ENCODE data around the gene COL11A2. TPM values are rescaled to one million over a fixed set of nuclear protein-coding genes. Genes with fewer than 3 reads are reported as not detected.
A peak's percentile ranks its signal among the peaks of the same experiment; 100 is the strongest.

COL11A2 gene
- total and polyA plus RNA-seq, 4 experiments from 2014 or later, result 0.40 to 1.6 (median 0.87) TPM

GRCh38 chr6:33212857-33213165, 20.5 kb upstream of the COL11A2 start:
- Mint-ChIP-seq H3K4me3 (peak overlapping the region; percentile 27 to 71 (median 68)), H3K9me3 (peaks cover 0 to 1% (median 0%) of the 10 kb centered on the region in 8 donors), H3K36me3 (peaks cover 27 to 30% of the 10 kb centered on the region in 2 donors), H3K27ac (peak overlapping the region in 2 of 7 donors; percentile 36 to 66), H3K27me3 (peaks cover 9 to 31% of the 10 kb centered on the region in 2 donors), H3K4me1 (peaks cover 19 to 41% (median 30%) of the 10 kb centered on the region in 4 donors)
- H3K9me3 ChIP-seq (ENCODE audit: control insufficient read depth in 1 of 2, low read length in 2 of 2), result no peaks in the 10 kb centered on the region
- H3K27ac ChIP-seq (ENCODE audit: low read depth, low read length), result no peak overlapping the region
- no peak overlapping the region for H3K4me3 ChIP-seq (ENCODE audit: low read length in 2 of 2)
- ChIA-PET POLR2A (ENCODE audit: partially characterized antibody) (interaction anchor here (0.8 to 2.0 kb wide), 2 partner anchors 8 to 36 kb away, joined by 4 to 7 read pairs; partner anchors contain the start of gene HSD17B8), CTCF (ENCODE audit: partially characterized antibody) (no interaction called here)
- H3K27me3 ChIP-seq (ENCODE audit: insufficient read depth, low read length), result peaks cover 4% of the 10 kb centered on the region
- intact Hi-C loops (cut with micrococcal nuclease), result no loop called here
- H3K4me1 ChIP-seq (ENCODE audit: insufficient read depth, low read length), result peaks cover 25% of the 10 kb centered on the region
- DNase-seq, result no peak
- H3K36me3 ChIP-seq (ENCODE audit: insufficient read depth, low read length), result peaks cover 10% of the 10 kb centered on the region

DNA sequence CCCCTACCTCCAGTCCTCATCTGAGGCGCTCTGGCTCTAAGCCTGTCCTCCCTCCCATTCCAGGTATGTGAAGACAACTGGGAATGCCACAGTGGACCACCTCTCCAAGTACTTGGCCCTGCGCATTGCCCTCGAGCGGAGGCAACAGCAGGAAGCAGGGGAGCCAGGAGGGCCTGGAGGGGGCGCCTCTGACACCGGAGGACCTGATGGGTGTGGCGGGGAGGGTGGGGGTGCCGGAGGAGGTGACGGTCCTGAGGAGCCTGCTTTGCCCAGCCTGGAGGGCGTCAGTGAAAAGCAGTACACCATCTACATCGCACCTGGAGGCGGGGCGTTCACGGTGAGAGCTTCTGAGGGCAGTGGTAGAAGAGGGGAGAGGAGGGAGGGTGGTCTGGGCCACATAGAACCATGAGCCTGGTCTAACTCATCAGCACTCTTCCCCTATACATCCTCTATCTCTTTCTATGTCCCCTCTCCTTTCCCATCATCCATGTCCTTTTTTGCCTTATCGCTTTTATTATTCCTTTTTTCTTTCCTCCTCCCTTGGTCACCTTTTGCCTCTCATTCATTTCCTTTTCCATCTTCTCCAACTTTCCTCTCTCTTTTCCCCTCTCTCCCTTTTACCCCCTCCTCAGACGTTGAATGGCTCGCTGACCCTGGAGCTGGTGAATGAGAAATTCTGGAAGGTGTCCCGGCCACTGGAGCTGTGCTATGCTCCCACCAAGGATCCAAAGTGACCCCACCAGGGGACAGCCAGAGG, 19.6 kb upstream of the COL11A2 start:
- Mint-ChIP-seq H3K36me3 (peaks cover 27 to 31% of the 10 kb centered on the region in 2 donors), H3K27me3 (peaks cover 7 to 27% of the 10 kb centered on the region in 2 donors), H3K4me1 (peaks cover 19 to 41% (median 30%) of the 10 kb centered on the region in 4 donors), H3K9me3 (peaks cover 0 to 1% (median 0%) of the 10 kb centered on the region in 8 donors), H3K27ac (no peak overlapping the region), H3K4me3 (no peak overlapping the region)
- Histone ChIP-seq H3K36me3 (ENCODE audit: insufficient read depth, low read length) (peaks cover 10% of the 10 kb centered on the region), H3K27me3 (ENCODE audit: insufficient read depth, low read length) (peaks cover 4% of the 10 kb centered on the region), H3K27ac (ENCODE audit: low read depth, low read length) (no peak overlapping the region), H3K4me3 (ENCODE audit: low read length in 2 of 2) (no peak overlapping the region), H3K9me3 (ENCODE audit: control insufficient read depth in 1 of 2, low read length in 2 of 2) (no peaks in the 10 kb centered on the region), H3K4me1 (ENCODE audit: insufficient read depth, low read length) (peaks cover 32% of the 10 kb centered on the region)
- intact Hi-C loops (cut with micrococcal nuclease), result no loop called here
- POLR2A ChIA-PET (ENCODE audit: partially characterized antibody), result interaction anchor here (2.0 kb wide), 1 partner anchor 37 kb away, joined by 7 read pairs; no protein-coding TSS in a partner anchor
- CTCF ChIA-PET (ENCODE audit: partially characterized antibody), result interaction anchor here (0.6 to 1.5 kb wide), 2 partner anchors 15 to 1462 kb away, joined by 3 to 4 read pairs; no protein-coding TSS in a partner anchor
- no peak for DNase-seq

DNA sequence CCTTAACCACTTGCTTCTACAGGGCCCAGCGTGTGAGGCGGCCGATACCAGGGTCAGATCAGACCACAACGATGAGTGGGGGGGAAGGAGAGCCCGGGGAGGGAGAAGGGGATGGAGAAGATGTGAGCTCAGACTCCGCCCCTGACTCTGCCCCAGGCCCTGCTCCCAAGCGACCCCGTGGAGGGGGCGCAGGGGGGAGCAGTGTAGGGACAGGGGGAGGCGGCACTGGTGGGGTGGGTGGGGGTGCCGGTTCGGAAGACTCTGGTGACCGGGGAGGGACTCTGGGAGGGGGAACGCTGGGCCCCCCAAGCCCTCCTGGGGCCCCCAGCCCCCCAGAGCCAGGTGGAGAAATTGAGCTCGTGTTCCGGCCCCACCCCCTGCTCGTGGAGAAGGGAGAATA, 18.9 kb upstream of the COL11A2 start:
- H3K27me3 Mint-ChIP-seq, result peaks cover 7 to 27% of the 10 kb centered on the region in 2 donors
- no peak for DNase-seq
- Histone ChIP-seq H3K4me1 (ENCODE audit: insufficient read depth, low read length) (peaks cover 32% of the 10 kb centered on the region), H3K27ac (ENCODE audit: low read depth, low read length) (no peak overlapping the region), H3K36me3 (ENCODE audit: insufficient read depth, low read length) (peaks cover 10% of the 10 kb centered on the region), H3K4me3 (ENCODE audit: low read length in 2 of 2) (no peak overlapping the region), H3K9me3 (ENCODE audit: control insufficient read depth in 1 of 2, low read length in 2 of 2) (no peaks in the 10 kb centered on the region), H3K27me3 (ENCODE audit: insufficient read depth, low read length) (peaks cover 4% of the 10 kb centered on the region)
- ChIA-PET CTCF (ENCODE audit: partially characterized antibody) (interaction anchor here (0.6 to 1.5 kb wide), 3 partner anchors 15 to 1463 kb away, joined by 3 to 4 read pairs (median 3); no protein-coding TSS in a partner anchor), POLR2A (ENCODE audit: partially characterized antibody) (no interaction called here)
- H3K27ac Mint-ChIP-seq, result no peak overlapping the region
- H3K9me3 Mint-ChIP-seq, result peaks cover 0 to 1% (median 0%) of the 10 kb centered on the region in 8 donors
- intact Hi-C loops (cut with micrococcal nuclease), result no loop called here
- no peak overlapping the region for H3K4me3 Mint-ChIP-seq
- peaks cover 21 to 44% (median 32%) of the 10 kb centered on the region in 4 donors for H3K4me1 Mint-ChIP-seq
- H3K36me3 Mint-ChIP-seq, result peaks cover 27 to 33% of the 10 kb centered on the region in 2 donors

- no peak overlapping the region for H3K27ac ChIP-seq (ENCODE audit: low read depth, low read length)
- Mint-ChIP-seq H3K9me3 (peaks cover 0 to 1% (median 0%) of the 10 kb centered on the region in 8 donors), H3K36me3 (peaks cover 27 to 43% of the 10 kb centered on the region in 2 donors), H3K4me1 (peaks cover 28 to 57% (median 42%) of the 10 kb centered on the region in 4 donors), H3K27ac (peak overlapping the region in 3 of 7 donors; percentile 24 to 95 (median 88)), H3K4me3 (peak overlapping the region in 6 of 8 donors; percentile 36 to 97 (median 89)), H3K27me3 (peaks cover 6 to 24% of the 10 kb centered on the region in 2 donors)
- H3K36me3 ChIP-seq (ENCODE audit: insufficient read depth, low read length), result peaks cover 10% of the 10 kb centered on the region
- no peak overlapping the region for H3K4me3 ChIP-seq (ENCODE audit: low read length in 2 of 2)
- H3K27me3 ChIP-seq (ENCODE audit: insufficient read depth, low read length), result peaks cover 4% of the 10 kb centered on the region
- POLR2A ChIA-PET (ENCODE audit: partially characterized antibody), result interaction anchor here (1.3 to 2.9 kb wide), 4 partner anchors 11 to 62 kb away, joined by 3 to 44 read pairs (median 12); partner anchors contain the start of genes COL11A2, RPS18, RXRB and SLC39A7
- no peak for DNase-seq
- CTCF ChIA-PET (ENCODE audit: partially characterized antibody), result interaction anchor here (2.0 to 2.1 kb wide), 2 partner anchors 10 to 38 kb away, joined by 4 to 20 read pairs; no protein-coding TSS in a partner anchor
- H3K9me3 ChIP-seq (ENCODE audit: control insufficient read depth in 1 of 2, low read length in 2 of 2), result no peaks in the 10 kb centered on the region
- H3K4me1 ChIP-seq (ENCODE audit: insufficient read depth, low read length), result peaks cover 42% of the 10 kb centered on the region
- intact Hi-C loops (cut with micrococcal nuclease), result loop anchor here (5.0 to 10.0 kb wide), 5 partner anchors 315 to 1545 kb away; partner anchors contain the start of genes C6orf47, CSNK2B, EHMT2 and GPANK1
Observed at GRCh38 chr6:33209856-33210255, 17.6 kb upstream of the COL11A2 start.

GRCh38 chr6:33208091-33208967, 16.1 kb upstream of the COL11A2 start, which contains the start of gene RING1:
TSS of gene RING1 (plus strand) at chr6:33208500. CDS start at chr6:33208823, 323 bp downstream.
- H3K9me3 ChIP-seq (ENCODE audit: control insufficient read depth in 1 of 2, low read length in 2 of 2), result no peaks in the 10 kb centered on the region
- peaks cover 28 to 49% of the 10 kb centered on the region in 2 donors for H3K36me3 Mint-ChIP-seq
- peak within 1 kb of the TSS; percentile 88 to 96 (median 95) for H3K27ac Mint-ChIP-seq
- H3K27ac ChIP-seq (ENCODE audit: low read depth, low read length), result peak within 1 kb of the TSS; percentile 85
- peaks cover 32 to 61% (median 43%) of the 10 kb centered on the region in 4 donors for H3K4me1 Mint-ChIP-seq
- H3K4me3 ChIP-seq (ENCODE audit: low read length in 2 of 2), result peak within 1 kb of the TSS; percentile 75 to 78
- peak; percentile 87 to 90 (median 87) for DNase-seq
- intact Hi-C loops (cut with micrococcal nuclease), result loop anchor here (1.0 to 10.0 kb wide), 7 partner anchors 8 to 1544 kb away; partner anchors contain the start of genes C6orf47, CSNK2B, EHMT2 and GPANK1
- CTCF ChIA-PET (ENCODE audit: partially characterized antibody), result interaction anchor here (0.6 to 2.3 kb wide), 7 partner anchors 9 to 340 kb away, joined by 3 to 20 read pairs (median 4); no protein-coding TSS in a partner anchor
- peak within 1 kb of the TSS; percentile 88 to 97 (median 92) for H3K4me3 Mint-ChIP-seq
- H3K27me3 Mint-ChIP-seq, result peaks cover 3 to 12% of the 10 kb centered on the region in 2 donors
- no peaks in the 10 kb centered on the region for H3K27me3 ChIP-seq (ENCODE audit: insufficient read depth, low read length)
- peaks cover 44% of the 10 kb centered on the region for H3K4me1 ChIP-seq (ENCODE audit: insufficient read depth, low read length)
- H3K9me3 Mint-ChIP-seq, result peaks cover 0 to 1% (median 0%) of the 10 kb centered on the region in 8 donors
- POLR2A ChIA-PET (ENCODE audit: partially characterized antibody), result interaction anchor here (0.8 to 3.0 kb wide), 28 partner anchors 9 to 363 kb away, joined by 3 to 51 read pairs (median 4); partner anchors contain the start of genes B3GALT4, COL11A2, PFDN6 and RPS18
- H3K36me3 ChIP-seq (ENCODE audit: insufficient read depth, low read length), result peaks cover 10% of the 10 kb centered on the region

- DNase-seq, result no peak
- Mint-ChIP-seq H3K36me3 (peaks cover 35 to 56% of the 10 kb centered on the region in 2 donors), H3K9me3 (peaks cover 0 to under 1% (median 0%) of the 10 kb centered on the region in 8 donors), H3K4me3 (peak overlapping the region; percentile 81 to 94 (median 88)), H3K27ac (peak overlapping the region; percentile 88 to 95 (median 91)), H3K4me1 (peaks cover 27 to 61% (median 41%) of the 10 kb centered on the region in 4 donors), H3K27me3 (peaks cover under 1 to 5% of the 10 kb centered on the region in 2 donors)
- H3K4me1 ChIP-seq (ENCODE audit: insufficient read depth, low read length), result peaks cover 38% of the 10 kb centered on the region
- peak overlapping the region; percentile 85 for H3K27ac ChIP-seq (ENCODE audit: low read depth, low read length)
- CTCF ChIA-PET (ENCODE audit: partially characterized antibody), result interaction anchor here (1.7 to 2.3 kb wide), 4 partner anchors 8 to 40 kb away, joined by 4 to 20 read pairs (median 8); no protein-coding TSS in a partner anchor
- peak overlapping the region; percentile 75 to 78 for H3K4me3 ChIP-seq (ENCODE audit: low read length in 2 of 2)
- H3K9me3 ChIP-seq (ENCODE audit: control insufficient read depth in 1 of 2, low read length in 2 of 2), result no peaks in the 10 kb centered on the region
- peaks cover 12% of the 10 kb centered on the region for H3K36me3 ChIP-seq (ENCODE audit: insufficient read depth, low read length)
- POLR2A ChIA-PET (ENCODE audit: partially characterized antibody), result interaction anchor here (0.6 to 3.0 kb wide), 15 partner anchors 9 to 363 kb away, joined by 3 to 51 read pairs (median 7); partner anchors contain the start of genes RPS18, RXRB, SLC39A7 and TAPBP
- intact Hi-C loops (cut with micrococcal nuclease), result loop anchor here (1.0 to 10.0 kb wide), 7 partner anchors 7 to 1543 kb away; partner anchors contain the start of genes C6orf47, CSNK2B, EHMT2 and GPANK1
- no peaks in the 10 kb centered on the region for H3K27me3 ChIP-seq (ENCODE audit: insufficient read depth, low read length)
Observed at GRCh38 chr6:33207552-33208090, 15.4 kb upstream of the COL11A2 start.
